Measurements from ENCODE around the gene CDK19. TPM values are rescaled to one million over a fixed set of nuclear protein-coding genes. Genes with fewer than 3 reads are reported as not detected.
"Not testable (repeated sequence)": the region's sequence is repeated elsewhere in the genome, so short reads cannot be mapped to it uniquely, and the experiment has no call there.

CDK19 gene
- total RNA-seq, 4 donors from 2014 or later = 7.8 to 15.0 (median 9.8) TPM

DNA sequence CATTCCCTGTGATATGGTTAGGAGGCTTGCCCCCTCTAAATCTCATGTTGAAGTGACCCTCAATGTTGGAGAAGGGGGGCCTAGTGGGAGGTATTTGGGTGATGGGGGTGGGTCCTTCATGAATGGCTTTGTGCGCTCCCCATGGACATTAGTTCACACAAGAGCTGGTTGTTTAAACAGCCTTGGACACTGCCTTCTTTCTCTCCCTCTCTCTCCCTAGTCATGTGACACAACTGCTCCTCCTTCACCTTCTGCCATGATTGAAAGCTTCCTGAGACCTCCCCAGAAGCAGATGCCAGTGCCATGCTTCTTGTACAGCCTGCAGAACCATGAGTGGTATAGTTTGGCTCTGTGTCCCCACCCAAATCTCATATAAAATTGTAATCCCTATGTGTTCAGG lies 221.6 kb downstream of the CDK19 start:
- DNase-seq (ENCODE audit: low spot score) (no peak), ATAC-seq (ENCODE audit: low FRiP score) (no peak)
- TF ChIP-seq, protein P1, sequence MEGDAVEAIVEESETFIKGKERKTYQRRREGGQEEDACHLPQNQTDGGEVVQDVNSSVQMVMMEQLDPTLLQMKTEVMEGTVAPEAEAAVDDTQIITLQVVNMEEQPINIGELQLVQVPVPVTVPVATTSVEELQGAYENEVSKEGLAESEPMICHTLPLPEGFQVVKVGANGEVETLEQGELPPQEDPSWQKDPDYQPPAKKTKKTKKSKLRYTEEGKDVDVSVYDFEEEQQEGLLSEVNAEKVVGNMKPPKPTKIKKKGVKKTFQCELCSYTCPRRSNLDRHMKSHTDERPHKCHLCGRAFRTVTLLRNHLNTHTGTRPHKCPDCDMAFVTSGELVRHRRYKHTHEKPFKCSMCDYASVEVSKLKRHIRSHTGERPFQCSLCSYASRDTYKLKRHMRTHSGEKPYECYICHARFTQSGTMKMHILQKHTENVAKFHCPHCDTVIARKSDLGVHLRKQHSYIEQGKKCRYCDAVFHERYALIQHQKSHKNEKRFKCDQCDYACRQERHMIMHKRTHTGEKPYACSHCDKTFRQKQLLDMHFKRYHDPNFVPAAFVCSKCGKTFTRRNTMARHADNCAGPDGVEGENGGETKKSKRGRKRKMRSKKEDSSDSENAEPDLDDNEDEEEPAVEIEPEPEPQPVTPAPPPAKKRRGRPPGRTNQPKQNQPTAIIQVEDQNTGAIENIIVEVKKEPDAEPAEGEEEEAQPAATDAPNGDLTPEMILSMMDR (IDR thresholded peaks at IDR 0.05) = no peak

DNA sequence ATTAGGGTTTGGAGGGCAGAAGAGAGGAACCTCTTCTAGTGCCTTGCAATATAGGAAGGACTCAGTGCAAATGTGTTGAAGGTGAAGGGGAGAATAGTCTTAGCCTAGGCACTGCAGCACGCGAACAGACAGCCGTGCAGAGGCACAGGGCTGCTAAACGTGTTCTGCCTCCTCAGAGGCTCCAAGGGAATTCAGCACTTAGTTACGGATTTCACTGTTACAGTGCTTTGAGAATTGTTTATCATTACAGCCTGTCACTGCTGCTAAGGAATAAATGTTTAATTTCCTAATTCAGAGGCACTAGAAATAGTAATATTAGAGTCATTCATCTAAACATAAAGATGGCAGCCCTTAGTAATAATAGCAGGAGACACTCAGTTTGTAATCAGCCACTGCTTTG lies 222.5 kb downstream of the CDK19 start:
- ATAC-seq (ENCODE audit: low FRiP score) (no peak), DNase-seq (ENCODE audit: low spot score) (no peak)
- TF ChIP-seq, protein P1 (IDR thresholded peaks at IDR 0.05) = no peak

DNA sequence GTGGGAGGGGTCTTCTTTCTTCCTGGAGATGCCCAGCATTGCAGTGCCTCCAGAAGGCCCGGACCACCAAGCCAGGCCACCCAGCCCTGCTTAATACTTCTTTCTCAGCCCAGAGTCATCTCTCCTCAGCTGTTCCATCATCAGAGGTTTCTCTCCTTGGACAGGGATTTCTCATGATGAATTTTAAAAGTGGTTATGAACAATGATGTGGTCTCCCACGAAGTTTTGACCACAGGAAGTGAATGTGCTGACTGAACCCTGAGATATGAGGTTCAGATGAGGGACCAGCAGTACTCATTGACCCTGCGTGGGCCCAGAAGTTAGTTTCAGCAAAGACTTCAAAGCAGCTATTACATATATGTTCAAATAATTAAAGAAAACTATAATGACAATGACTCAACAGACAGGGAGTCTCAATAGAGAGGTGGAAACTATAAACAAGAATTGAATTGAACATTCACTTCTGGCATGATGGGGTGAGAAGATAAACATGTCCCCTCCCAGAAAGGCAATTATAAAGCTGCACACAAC lies 224.4 kb downstream of the CDK19 start:
- TF ChIP-seq, protein P1 (IDR thresholded peaks at IDR 0.05) = no peak
- no peak for DNase-seq (ENCODE audit: low spot score)
- ATAC-seq (ENCODE audit: low FRiP score) = no peak

DNA sequence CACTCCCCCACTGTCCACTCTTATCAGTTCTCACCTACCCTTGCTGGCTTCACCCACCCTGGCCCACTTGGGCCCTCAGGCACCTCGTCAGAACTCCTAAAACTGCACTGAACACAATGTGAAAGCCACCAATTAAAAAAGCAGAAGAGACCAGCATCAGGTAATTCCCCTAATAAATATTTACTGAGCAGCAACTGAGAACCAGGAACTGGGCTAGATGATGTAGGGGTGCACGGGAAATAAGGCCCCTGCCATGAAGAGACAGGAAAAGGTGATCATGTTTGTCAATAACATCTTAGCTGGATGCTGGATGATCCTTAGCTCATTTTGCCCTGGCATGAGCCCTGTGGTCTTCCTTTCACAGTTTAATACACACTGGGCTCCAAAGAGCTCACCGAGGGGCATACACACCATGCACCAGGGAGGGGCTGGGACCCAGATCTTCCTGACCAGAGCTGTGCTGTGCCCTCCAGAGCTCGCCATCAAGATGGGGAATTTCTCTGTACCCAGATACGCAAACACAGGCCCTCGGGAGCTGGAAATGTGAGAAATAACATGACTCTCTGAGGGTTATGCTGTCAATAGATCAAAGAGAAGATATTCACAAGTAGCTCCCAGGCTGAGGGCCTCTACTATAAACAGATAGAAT lies 225.3 kb downstream of the CDK19 start:
- no peak for ATAC-seq (ENCODE audit: low FRiP score)

DNA sequence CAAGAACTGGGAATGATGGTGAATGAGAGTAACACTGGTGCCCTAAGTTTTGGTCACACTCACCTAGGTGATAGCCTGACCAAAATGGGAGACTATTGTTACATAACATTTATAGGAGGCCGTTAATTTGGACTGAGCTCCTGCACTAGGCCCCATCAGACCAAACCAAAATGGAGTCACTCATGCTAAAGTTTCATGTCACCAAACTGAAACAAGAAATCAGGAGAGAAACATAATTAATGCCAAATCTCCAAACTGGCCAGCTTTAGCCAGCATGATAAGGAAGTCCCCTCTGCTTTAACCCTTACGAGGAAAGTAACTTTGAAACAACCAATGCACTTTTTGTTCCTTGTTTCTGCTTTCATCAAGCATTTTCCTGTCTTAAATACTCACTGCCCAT lies 227.9 kb downstream of the CDK19 start:
- TF ChIP-seq, protein P1 (IDR thresholded peaks at IDR 0.05) = no peak
- ATAC-seq (ENCODE audit: low FRiP score) = no peak
- no peak for DNase-seq (ENCODE audit: low spot score)

More for the DNA sequence above, 225.3 kb downstream of the CDK19 start:
- TF ChIP-seq, protein P1 (IDR thresholded peaks at IDR 0.05) = no peak
- no peak for DNase-seq (ENCODE audit: low spot score)

DNA sequence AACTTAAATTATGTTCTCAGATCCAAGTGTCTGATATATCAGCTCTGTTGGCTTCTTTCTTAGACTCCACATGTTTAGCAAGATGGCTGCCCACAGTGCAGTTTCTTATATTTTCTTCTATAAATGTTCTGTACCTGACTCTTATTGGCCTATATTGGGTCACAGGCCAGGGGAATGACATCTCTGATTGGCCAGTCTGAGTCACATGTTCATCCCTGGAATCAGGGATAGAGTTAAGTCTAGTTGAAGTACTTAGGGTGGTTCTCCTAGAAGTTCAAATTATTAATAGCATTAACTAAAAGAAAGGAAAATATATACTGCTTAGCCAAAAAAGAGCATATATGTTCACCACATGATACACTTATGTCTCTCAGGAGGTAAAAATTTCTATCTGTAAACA lies 233.6 kb downstream of the CDK19 start:
- ATAC-seq (ENCODE audit: low FRiP score) = no peak
- TF ChIP-seq, protein P1 (IDR thresholded peaks at IDR 0.05) = no peak
- DNase-seq (ENCODE audit: low spot score) = no peak

DNA sequence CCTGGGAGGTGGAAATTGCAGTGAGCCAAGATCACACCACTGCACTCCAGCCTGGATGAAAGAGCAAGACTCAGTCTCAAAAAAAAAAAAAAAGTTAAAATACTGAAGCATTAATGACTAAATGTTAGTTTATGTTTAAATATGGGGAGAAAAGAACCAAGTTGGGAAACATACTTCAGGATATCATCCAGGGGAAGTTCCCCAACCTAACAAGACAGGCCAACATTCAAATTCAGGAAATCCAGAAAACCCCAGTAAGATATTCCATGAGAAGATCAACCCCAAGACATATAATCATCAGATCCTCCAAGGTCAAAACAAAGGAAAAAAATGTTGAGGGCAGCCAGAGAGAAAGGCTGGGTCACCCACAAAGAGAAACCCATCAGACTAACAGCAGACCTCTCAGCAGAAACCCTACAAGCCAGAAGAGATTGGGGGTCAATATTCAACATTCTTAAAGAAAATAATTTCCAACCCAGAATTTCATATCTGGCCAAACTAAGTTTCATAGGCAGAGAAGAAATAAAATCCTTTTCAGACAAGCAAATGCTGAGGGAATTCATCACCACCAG lies 237.6 kb downstream of the CDK19 start:
- not testable (repeated sequence) for DNase-seq (ENCODE audit: low spot score); ATAC-seq (ENCODE audit: low FRiP score)
